IgD-negative memory B cell (primary cell): ENCODE data around the gene RPE65. TPM values are rescaled to one million over a fixed set of nuclear protein-coding genes. Genes with fewer than 3 reads are reported as not detected.
"Not testable (repeated sequence)": the region's sequence is repeated elsewhere in the genome, so short reads cannot be mapped to it uniquely, and the experiment has no call there.

Experiments used
- H3K27ac Mint-ChIP-seq, 3 donors: one replicate each; pipeline ENCODE4 v1.8.0; 2020 to 2022; ENCODE audit warnings: mild to moderate bottlenecking in 3 of 3, mixed read lengths in 3 of 3, moderate library complexity in 1 of 3
- H3K27me3 Mint-ChIP-seq: one replicate; pipeline ENCODE4 v1.8.0; 2021; ENCODE audit warnings: mixed read lengths
- H3K36me3 Mint-ChIP-seq: one replicate; pipeline ENCODE4 v1.8.0; 2020; ENCODE audit warnings: mild to moderate bottlenecking, mixed read lengths
- H3K4me1 Mint-ChIP-seq, 3 donors: one replicate each; pipeline ENCODE4 v1.8.0; 2020 to 2022; ENCODE audit warnings: mixed read lengths in 3 of 3, mild to moderate bottlenecking in 1 of 3
- H3K4me3 Mint-ChIP-seq, 4 donors: one replicate each; pipeline ENCODE4 v1.8.0; 2020 to 2022; ENCODE audit warnings: mild to moderate bottlenecking in 4 of 4, mixed read lengths in 4 of 4, moderate library complexity in 3 of 4
- H3K9me3 Mint-ChIP-seq, 3 donors: one replicate each; pipeline ENCODE4 v1.8.0; 2020 to 2021; ENCODE audit warnings: mixed read lengths in 3 of 3, mild to moderate bottlenecking in 1 of 3
- polyA plus RNA-seq: library from polyadenylated mRNA; unstranded; fragments of 300-500 nt; fragmentation: Illumina TruSeq; gene quantifications from one replicate; pipeline ENCODE4 v1.2.3, GENCODE V29; 2021

RPE65 gene
- polyA plus RNA-seq, 1 donor from 2014 or later = not detected

DNA sequence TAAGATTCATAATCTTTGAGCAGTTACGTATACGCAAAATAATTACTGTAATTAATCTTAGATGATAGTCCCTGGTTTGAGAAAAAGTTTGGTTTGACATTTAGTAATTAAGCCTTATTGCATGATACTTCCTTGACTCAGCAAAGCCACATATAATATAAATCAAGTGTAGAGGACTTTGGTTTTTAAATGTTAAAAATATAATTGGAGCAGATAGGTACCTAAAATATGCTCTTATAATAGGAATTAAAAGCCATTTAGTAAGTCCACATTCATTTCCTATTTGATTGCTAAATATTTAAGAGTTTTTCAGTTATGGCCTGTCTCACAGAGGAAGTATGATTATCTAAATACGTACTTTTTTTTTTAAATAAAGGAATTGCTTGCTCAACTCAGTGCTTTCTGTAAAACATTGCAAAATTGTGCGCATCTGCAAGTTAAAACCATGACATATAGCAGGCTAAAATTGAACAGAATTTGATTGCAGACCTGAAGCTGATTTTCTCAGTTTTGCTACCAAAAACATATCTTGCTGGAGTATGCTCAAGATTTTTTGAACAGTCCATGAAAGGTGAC, 20.4 kb downstream of the RPE65 start:
- Mint-ChIP-seq H3K27ac (no peak overlapping the region), H3K9me3 (no peaks in the 10 kb centered on the region), H3K27me3 (no peaks in the 10 kb centered on the region), H3K4me1 (no peaks in the 10 kb centered on the region), H3K36me3 (no peaks in the 10 kb centered on the region), H3K4me3 (no peak overlapping the region)

DNA sequence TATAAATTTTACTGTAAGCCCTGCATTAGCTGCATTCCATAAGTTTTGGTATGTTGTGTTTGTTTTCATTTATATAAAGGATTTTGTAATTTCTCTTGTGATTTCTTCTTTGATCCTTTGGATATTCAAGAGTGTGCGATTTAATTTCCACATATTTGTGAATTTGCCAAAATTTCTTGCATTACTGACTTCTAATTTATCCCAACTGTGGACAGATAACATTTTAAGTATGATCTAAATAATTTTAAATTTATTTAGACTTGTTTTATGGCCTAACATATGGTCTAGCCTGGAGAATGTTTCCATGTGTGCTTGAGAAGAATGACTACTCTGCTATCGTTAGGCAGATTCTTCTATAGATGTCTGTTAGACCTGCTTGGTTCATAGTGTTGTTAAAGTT, 23.2 kb downstream of the RPE65 start:
- Mint-ChIP-seq H3K4me1 (no peaks in the 10 kb centered on the region), H3K36me3 (no peaks in the 10 kb centered on the region), H3K27ac (no peak overlapping the region), H3K4me3 (no peak overlapping the region), H3K27me3 (no peaks in the 10 kb centered on the region), H3K9me3 (no peaks in the 10 kb centered on the region)

DNA sequence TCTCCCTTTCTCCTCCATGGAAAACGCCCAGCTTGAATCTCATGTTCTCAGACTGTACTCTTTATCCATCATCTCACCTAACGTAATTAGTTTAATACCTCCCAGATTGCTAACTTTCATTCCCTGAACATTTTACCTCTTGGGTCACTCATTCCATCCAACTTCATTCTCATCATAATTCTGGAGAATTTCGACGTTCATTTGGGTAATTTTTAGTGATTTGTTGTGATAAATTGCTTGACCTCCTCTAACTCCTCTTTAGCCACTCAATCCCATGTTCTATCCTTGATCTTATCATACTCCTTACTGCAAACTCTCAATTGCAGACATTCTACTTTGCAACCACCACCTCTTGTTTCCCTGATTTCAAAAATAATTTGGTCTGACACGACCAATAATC, 28.4 kb downstream of the RPE65 start:
- Mint-ChIP-seq H3K27me3 (no peaks in the 10 kb centered on the region), H3K27ac (no peak overlapping the region), H3K9me3 (no peaks in the 10 kb centered on the region), H3K4me3 (no peak overlapping the region), H3K4me1 (no peaks in the 10 kb centered on the region), H3K36me3 (no peaks in the 10 kb centered on the region)

DNA sequence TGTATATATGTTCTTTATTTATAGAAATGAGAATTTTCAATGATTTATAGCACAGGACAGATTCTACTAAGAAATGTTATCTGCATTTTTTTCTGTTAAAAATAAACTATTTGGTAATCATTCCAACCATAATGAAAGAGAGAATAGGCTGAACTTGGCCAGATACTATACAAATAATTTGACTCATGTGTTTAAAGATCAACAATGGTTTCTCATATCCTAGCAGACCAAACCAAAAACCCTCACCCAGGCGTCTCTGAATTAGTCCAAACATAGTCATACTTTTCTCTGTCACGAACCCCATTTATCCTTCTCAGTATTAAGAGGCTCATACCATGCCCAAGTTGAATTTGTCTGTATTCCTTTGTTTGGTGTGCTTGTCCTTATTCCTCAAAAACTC, 40.3 kb downstream of the RPE65 start:
- H3K27me3 Mint-ChIP-seq = peaks cover 2% of the 10 kb centered on the region
- H3K27ac Mint-ChIP-seq = no peak overlapping the region
- peaks cover 0 to 1% (median 0%) of the 10 kb centered on the region in 3 donors for H3K4me1 Mint-ChIP-seq
- no peaks in the 10 kb centered on the region for H3K9me3 Mint-ChIP-seq
- H3K4me3 Mint-ChIP-seq = no peak overlapping the region
- no peaks in the 10 kb centered on the region for H3K36me3 Mint-ChIP-seq

DNA sequence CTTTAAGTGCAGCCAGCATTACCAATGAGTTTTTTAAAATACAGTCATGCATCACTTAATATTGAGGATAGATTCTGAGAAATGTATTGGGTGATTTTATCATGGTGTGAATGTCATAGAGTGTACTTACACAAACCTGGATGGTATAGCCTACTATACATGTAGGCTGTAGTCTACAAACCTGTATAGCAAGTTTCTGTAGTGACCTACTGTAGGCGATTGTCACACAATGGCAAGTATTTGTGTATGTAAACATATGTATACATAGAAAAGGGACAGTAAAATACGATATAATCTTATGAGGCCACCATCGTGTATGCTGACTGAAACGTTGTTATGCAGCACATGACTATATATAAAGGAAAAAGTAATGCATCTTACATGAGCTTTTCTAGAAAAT, 48.2 kb downstream of the RPE65 start:
- no peaks in the 10 kb centered on the region for H3K9me3 Mint-ChIP-seq
- no peak overlapping the region for H3K27ac Mint-ChIP-seq
- H3K4me3 Mint-ChIP-seq = no peak overlapping the region
- no peaks in the 10 kb centered on the region for H3K36me3 Mint-ChIP-seq
- H3K4me1 Mint-ChIP-seq = no peaks in the 10 kb centered on the region
- H3K27me3 Mint-ChIP-seq = no peaks in the 10 kb centered on the region

DNA sequence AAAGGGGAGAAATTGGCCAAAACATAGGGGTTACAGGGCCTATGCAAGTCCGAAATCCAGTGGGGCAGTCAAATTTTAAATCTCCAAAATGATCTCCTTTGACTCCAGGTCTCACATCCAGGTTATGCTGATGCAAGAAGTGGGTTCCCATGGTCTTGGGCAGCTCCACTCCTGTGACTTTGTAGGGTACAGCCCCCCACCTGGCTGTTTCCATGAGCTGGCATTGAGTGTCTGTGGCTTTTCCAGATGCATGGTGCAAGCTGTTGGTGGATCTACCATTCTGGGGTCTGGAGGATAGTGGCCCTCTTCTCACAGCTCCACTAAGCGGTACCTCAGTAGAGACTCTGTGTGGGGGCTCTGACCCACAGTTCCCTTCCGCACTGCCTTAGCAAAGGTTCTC, 54.2 kb downstream of the RPE65 start:
- not testable (repeated sequence) for H3K9me3 Mint-ChIP-seq, H3K36me3 Mint-ChIP-seq, H3K4me3 Mint-ChIP-seq, H3K27ac Mint-ChIP-seq, H3K27me3 Mint-ChIP-seq, H3K4me1 Mint-ChIP-seq

DNA sequence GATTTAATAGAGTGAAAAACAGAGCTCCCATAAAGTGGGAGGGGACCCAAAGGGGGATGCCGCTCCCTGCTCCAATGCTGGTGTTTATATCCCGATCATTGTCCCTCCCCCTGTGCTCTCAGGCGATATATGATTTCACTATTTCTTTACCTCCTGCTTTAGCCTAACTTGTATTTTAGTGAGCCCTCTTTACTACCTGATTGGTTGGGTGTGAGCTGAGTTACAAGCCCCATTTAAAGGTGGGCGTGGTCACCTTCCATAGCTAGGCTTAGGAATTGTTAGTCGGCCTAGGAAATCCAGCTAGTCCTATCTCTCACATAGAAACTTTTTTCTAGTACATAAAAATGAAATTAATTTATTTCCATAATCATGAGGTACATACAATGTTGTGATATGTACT, 57.3 kb downstream of the RPE65 start:
- not testable (repeated sequence) for H3K4me3 Mint-ChIP-seq, H3K9me3 Mint-ChIP-seq, H3K36me3 Mint-ChIP-seq, H3K27ac Mint-ChIP-seq, H3K4me1 Mint-ChIP-seq, H3K27me3 Mint-ChIP-seq

DNA sequence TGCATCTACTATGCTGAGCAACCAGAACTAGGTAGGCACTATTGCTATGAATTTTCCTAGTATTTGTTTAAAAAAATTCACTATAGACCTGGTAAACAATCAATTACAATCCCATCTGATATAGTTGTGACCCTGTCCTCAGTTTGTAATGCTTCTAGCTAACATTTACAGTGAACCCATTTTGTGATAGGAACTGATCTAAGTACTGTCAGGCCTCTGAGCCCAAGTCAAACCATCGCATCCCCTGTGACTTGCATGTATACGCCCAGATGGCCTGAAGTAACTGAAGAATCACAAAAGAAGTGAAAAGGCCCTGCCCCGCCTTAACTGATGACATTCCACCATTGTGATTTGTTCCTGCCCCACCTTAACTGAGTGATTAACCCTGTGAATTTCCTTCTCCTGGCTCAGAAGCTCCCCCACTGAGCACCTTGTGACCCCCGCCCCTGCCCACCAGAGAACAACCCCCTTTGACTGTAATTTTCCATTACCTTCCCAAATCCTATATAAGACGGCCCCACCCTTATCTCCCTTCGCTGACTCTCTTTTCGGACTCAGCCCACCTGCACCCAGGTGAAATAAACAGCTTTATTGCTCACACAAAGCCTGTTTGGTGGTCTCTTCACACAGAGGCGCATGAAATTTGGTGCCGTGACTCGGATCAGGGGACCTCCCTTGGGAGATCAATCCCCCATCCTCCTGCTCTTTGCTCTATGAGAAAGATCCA, 63.8 kb downstream of the RPE65 start:
- not testable (repeated sequence) for H3K27ac Mint-ChIP-seq

DNA sequence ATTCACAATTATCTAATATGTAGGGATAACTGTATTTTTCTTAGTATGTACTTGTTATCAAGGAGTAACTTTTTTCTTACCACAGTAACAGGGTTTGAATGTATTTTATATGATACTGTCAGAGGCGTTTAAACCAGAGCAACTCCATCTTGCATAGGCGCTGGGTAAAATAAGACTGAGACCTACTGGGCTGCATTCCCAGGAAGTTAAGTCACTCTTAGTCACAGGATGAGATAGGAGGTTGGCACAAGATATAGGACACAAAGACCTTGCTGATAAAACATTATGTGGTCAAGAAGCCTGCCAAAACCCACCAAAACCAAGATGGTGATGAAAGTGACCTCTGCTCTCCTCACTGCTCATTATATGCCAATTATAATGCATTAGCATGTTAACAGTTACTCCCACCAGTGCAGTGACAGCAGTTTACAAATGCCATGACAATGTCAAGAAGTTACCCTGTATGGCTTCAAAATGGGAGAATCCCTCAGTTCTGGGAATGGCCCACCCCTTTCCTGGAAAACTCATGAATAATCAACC, 64.8 kb downstream of the RPE65 start:
- Mint-ChIP-seq H3K36me3 (no peaks in the 10 kb centered on the region), H3K4me1 (peaks cover 0 to 4% (median 0%) of the 10 kb centered on the region in 3 donors), H3K9me3 (peaks cover 0 to 8% (median 4%) of the 10 kb centered on the region in 3 donors), H3K27ac (no peak overlapping the region), H3K4me3 (no peak overlapping the region), H3K27me3 (no peaks in the 10 kb centered on the region)

More for the DNA sequence above, 63.8 kb downstream of the RPE65 start:
- not testable (repeated sequence) for H3K4me3 Mint-ChIP-seq, H3K4me1 Mint-ChIP-seq, H3K9me3 Mint-ChIP-seq, H3K36me3 Mint-ChIP-seq, H3K27me3 Mint-ChIP-seq

DNA sequence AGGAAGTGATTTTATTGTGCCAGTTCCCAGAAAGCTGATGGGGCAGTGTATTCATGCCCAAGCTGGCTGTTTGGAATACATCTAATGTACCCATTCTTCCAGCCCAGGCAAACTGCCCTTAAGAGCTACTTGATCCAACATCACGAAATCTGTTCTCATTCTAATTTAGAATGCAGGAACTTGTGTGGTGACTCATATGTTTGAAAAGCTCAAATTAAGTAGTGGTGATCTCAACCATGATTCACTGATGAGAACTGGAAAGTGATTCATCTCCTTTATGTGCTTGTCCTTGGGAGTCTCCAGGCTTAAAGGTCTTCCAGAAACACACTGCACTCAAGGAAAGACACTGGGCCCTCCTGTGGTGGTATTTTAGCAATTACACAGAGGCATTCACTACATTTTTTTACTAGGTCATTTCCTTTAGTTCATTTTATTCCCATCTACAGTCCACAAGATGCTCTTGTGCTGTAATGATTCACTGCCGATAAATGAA, 65.4 kb downstream of the RPE65 start:
- H3K9me3 Mint-ChIP-seq = peaks cover 0 to 8% (median 4%) of the 10 kb centered on the region in 3 donors
- peaks cover 0 to 5% (median 0%) of the 10 kb centered on the region in 3 donors for H3K4me1 Mint-ChIP-seq
- no peaks in the 10 kb centered on the region for H3K27me3 Mint-ChIP-seq
- H3K36me3 Mint-ChIP-seq = no peaks in the 10 kb centered on the region
- no peak overlapping the region for H3K27ac Mint-ChIP-seq
- no peak overlapping the region for H3K4me3 Mint-ChIP-seq

DNA sequence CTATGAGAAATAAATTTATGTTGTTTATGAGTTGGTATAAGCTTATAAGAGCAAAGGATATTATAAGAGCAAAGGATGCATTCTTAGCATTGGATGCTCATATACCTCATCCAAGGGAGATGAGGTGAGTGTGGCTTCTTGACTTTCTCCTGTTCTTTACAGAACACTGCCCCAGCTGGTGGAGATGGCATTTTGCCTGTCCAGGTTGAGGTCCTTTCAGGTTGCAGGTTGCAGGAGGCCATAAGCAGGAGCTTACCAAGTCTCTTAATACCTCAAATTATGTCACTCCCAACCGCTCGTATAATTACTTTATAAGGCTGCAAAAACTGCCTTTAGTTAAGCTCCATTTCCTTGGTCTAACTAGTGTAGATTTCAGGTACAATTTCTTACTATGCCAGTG, 66.7 kb downstream of the RPE65 start:
- Mint-ChIP-seq H3K4me1 (peaks cover 0 to 11% (median 0%) of the 10 kb centered on the region in 3 donors), H3K4me3 (no peak overlapping the region), H3K27me3 (no peaks in the 10 kb centered on the region)

DNA sequence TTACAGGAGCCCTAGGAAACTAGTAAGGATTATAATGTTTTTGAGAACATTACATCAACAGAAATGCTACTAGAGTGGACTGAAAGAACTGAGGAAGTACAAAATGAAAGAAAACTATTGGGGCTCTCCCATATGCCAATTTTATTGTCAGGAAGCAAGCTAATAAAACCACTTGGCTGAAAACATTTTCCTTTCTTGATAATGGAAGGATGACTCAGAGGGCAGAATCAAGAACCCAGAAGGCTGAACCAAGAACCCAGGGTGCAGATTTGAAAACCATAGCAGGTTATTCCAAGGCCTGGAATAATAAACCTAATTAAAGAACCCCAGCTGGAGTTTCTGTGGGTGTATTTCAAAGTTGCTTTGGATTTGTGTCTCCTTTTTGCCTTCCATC, 70.7 kb downstream of the RPE65 start:
- no peak overlapping the region for H3K4me3 Mint-ChIP-seq
- H3K36me3 Mint-ChIP-seq = no peaks in the 10 kb centered on the region
- H3K4me1 Mint-ChIP-seq = peaks cover 0 to 11% (median 0%) of the 10 kb centered on the region in 3 donors
- no peak overlapping the region for H3K27ac Mint-ChIP-seq
- no peaks in the 10 kb centered on the region for H3K27me3 Mint-ChIP-seq
- H3K9me3 Mint-ChIP-seq = peaks cover 0 to 8% (median 4%) of the 10 kb centered on the region in 3 donors

More for the DNA sequence above, 66.7 kb downstream of the RPE65 start:
- H3K27ac Mint-ChIP-seq = no peak overlapping the region
- peaks cover 0 to 8% (median 4%) of the 10 kb centered on the region in 3 donors for H3K9me3 Mint-ChIP-seq
- no peaks in the 10 kb centered on the region for H3K36me3 Mint-ChIP-seq

Other genes with a start within 250 kb of the RPE65 start
- not detected for gene WLS, start 217.4 kb downstream of the RPE65 start, polyA plus RNA-seq
- 0.29 TPM for gene DEPDC1, start 47.1 kb upstream of the RPE65 start, polyA plus RNA-seq